Activated CD8-positive, alpha-beta memory T cell treated with anti-CD3 and anti-CD28 coated beads, Interleukin-2, amount 50 U/mL, for 1 hour (primary cell): ENCODE measurements around the gene MLLT3.
"Not testable (repeated sequence)": the region's sequence is repeated elsewhere in the genome, so short reads cannot be mapped to it uniquely, and the experiment has no call there.

Experiments used
- DNase-seq: peaks from one replicate; pipeline ENCODE4 v3.0.0-alpha.2; 2020; ENCODE audit errors: extremely low read depth

Gene MLLT3

GRCh38 chr9:20597862-20598261, 24.4 kb downstream of the MLLT3 start:
- no peak for DNase-seq

DNA sequence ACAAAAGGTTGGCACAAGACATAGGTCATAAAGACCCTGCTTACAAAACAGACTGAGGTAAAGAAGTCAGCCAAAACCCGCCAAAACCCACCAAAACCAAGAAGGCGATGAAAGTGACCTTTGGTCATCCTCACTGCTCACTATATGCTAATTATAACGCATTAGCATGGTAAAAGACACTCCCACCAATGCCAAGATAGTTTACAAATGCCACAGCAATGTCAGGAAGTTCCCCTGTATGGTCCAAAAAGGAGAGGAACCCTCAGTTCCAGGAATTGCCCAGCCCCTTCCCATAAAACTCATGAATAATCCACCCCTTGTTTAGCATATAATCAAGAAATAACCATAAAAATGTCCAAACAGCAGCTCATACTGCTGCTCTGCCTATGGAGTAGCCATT, 27.7 kb downstream of the MLLT3 start:
- no peak for DNase-seq

GRCh38 chr9:20593537-20593936, 28.8 kb downstream of the MLLT3 start:
- DNase-seq, result no peak

DNA sequence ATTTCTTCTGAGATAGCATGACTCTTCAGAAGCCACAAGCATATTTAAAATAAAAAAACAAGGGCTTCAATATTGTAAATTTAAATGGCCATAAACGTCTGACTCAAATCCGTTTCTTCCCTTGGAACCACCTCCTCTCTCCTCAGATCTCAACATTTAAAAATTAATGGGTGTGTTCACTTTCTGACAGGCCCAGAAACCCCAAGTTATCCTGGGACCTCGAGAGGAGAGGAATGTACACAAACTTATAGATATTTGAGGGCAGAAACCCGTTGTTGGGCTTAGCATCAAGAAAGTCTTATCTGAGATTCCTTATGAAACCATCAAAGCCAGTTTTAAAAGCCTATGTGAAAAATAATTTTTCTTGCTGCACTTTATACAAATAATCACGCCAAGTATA, 29.2 kb downstream of the MLLT3 start:
- no peak for DNase-seq

GRCh38 chr9:20592673-20593072, 29.6 kb downstream of the MLLT3 start:
- no peak for DNase-seq

GRCh38 chr9:20591223-20591622, 31.1 kb downstream of the MLLT3 start:
- no peak for DNase-seq

DNA sequence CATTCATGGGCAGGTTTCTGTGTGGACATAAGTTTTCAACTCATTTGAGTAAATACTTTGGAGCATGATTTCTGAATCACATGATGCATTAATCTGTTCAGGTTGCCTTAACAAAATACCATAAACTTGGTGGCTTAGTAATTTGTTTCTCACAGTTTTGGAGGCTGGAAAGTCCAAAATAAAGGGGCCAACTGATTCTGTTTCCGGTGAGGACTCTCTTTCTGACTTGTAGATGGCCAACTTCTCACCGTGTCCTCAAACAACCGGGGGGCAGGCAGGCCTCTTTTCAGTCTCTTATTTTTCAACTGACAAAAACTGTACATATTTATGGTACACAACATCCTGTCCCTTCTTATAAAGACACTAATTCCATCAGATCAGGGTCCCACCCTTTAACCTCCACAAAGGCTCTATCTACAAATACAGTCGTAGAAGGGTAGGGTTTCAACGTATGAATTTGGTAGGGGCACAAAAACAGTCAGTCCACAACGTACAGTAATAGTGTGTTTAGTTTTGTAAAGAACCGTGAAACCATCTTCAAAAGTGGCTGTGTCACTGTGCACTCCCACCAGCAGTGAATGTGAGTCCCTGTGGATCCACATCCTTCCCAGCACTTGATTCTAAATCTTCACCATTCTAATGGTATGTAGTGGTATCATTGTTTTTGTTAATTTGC, 37.2 kb downstream of the MLLT3 start:
- no peak for DNase-seq

- not testable (repeated sequence) for DNase-seq
Measured at GRCh38 chr9:20583088-20583487, 39.2 kb downstream of the MLLT3 start.

DNA sequence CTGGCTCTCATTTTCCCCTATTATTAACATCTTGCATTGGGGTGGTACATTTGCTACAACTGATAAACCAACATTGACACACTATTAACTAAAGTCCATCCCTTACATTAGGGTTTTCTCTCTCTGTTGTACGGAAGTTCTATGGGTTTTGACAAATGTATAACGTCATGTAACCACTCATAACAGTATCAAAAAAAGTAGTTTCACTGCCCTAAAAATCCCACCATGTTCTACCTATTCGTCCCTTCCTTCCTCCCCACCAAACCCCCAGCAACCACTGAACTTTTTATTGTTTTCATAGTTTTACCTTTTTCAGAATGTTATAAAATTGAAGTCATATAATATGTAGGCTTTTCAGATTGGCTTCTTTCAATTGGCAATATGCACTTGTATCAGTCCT, 40.1 kb downstream of the MLLT3 start:
- DNase-seq, result no peak

GRCh38 chr9:20580673-20581072, 41.6 kb downstream of the MLLT3 start:
- DNase-seq, result no peak

DNA sequence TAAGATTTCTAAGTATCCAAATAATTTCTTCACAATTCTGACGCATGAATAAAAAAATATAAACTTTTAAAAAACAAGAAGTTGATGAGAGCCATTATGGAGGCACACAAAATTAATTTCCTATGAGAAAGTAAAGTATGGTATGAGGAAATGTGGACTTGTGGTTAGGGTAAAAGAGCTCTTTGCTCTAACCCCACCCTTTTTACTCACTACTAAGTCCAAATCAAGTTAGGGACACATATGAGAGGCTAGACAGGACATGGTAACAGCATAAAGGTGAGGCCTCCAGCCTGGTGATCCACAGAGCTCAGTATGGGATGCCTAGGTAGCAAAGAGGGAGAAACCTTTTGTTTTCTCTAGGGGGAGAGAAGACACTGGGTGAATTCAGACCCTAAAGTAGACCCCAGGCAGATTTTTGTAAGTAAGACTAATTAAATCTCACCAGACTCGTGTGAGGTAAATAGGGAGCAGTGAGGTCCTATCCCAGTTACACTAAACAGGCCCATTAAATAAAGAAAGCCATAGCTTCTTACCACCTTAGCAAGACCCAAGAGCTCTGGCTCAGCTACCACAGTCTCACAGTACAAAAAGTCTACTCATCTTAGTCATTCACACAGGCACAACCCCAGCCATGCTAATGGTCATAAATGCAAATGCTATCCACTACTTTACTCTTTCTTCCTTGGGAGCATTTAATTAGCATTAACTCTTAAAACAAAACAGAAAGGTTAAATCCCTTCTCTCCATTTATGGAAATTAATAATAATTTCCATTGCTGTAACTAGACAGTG, 42.6 kb downstream of the MLLT3 start:
- no peak for DNase-seq

GRCh38 chr9:20573023-20573422, 49.3 kb downstream of the MLLT3 start:
- DNase-seq, result no peak

- no peak for DNase-seq
Measured at GRCh38 chr9:20570756-20571155, 51.5 kb downstream of the MLLT3 start.

GRCh38 chr9:20570087-20570486, 52.2 kb downstream of the MLLT3 start:
- DNase-seq, result no peak

GRCh38 chr9:20569525-20569924, 52.8 kb downstream of the MLLT3 start:
- no peak for DNase-seq

DNA sequence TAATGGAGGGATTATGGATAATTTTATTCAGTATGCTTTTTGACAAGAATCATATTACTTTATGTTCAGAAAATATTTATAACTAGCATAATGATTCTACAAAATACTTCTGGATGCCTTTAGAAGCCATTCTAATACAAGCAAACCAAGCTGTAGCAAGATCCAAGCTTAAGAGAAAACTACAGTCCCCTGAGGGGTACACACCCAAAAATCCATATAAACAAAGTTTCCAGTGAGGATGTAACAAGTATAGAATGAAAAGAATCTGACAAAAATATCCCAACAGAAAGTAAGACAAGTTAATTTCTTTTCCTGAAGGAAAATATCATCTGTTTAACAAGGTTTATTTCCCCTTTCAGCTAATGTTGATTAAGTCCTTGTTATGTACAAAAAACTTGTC, 53.9 kb downstream of the MLLT3 start:
- DNase-seq, result no peak

DNA sequence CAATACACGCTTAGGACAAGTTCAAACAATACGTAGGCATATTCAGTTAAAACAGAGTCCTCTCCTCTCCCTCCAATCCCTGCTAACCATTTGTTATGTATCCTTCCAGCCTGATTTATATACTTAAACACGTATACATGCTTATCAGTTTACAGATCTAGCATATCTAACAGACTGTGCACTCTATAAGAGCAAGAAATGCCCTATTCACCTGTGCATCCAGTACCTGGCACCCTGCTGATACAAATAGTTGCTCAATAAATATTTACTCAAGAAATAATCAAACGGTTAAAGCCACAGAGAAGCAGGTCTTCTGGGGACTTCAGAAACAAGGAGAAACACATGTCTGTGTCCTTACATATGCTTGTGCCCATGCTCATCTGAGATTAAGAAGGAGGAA, 55.9 kb downstream of the MLLT3 start:
- no peak for DNase-seq

DNA sequence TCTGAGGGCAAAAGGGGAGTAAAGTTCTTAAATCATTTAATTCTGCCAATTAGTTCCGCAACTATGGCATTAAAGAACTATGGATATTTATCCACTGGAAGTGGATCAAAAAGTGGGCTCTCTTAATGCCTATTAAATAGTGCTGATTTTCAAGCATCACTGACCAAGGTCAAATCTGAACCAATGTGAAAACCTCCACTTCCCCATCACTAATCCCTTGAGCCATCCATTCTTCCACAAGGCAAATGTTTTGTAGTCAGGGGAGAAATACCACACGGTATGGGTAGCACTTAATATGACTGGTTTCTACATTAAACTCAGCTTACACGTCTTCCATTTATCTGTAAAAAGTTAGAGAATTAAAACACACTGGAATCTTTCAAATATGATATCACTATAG, 57.6 kb downstream of the MLLT3 start:
- no peak for DNase-seq

- no peak for DNase-seq
Measured at GRCh38 chr9:20563917-20564316, 58.4 kb downstream of the MLLT3 start.

DNA sequence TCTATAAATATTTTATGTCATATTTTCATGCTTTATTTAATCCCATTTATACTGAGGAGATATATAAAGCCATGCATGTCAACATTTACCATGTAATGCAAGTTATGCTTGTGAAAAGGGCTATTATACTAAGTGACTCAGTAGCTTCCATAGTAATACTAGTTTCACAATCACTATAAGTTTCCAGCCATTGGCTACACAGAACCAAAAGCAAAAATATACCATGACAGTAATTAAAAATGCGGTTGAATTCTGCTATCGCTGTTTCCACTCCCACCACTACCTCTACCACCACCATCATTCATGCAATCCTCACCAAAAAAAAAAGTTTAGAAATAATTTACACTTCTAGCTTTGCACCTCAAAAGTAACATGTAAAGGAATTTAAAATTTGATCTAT, 60.2 kb downstream of the MLLT3 start:
- no peak for DNase-seq

DNA sequence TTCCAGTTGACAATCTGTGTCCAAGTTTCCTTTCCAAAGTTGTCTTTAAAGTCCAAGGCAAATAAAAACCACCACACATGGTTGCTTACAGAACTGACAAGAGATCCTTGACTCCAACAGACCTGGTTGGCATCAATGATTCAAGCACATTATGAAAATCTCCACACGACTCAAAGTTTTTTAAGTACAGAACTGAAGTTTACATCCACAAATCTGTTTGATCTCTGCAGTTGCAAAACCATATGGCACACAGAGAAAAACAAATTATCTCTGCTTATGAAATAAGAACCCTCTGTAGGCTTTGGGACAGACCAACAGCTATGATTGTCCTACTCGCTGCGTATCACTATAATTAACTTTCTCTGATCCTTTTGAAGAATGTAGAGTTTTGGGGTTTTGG, 60.8 kb downstream of the MLLT3 start:
- DNase-seq, result no peak

- no peak for DNase-seq
Measured at GRCh38 chr9:20559231-20559890, 62.9 kb downstream of the MLLT3 start.

DNA sequence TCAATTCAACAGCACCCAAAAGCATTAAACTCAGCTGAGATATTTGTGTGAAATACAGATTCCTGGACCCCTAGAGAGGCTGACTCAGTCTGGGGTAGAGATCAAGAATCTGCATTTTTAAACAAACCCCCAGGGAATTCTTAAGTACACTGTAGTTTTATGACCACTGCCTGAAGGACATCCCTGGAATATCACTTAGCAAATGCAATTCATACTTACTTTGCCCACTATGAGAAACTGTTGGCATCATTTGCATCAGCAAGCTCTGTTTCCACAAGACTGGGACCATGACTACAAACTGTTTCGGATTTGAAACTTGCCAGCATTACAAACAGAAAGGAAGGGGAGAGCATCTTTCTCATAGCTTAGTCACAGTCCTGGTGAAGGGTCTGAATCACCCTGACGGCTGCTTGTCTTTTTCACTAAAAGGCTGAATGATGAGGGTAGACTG, 63.7 kb downstream of the MLLT3 start:
- no peak for DNase-seq
